ENCODE results near the gene EOMES. TPM values are rescaled to one million over a fixed set of nuclear protein-coding genes. Genes with fewer than 3 reads are reported as not detected.

Gene EOMES
- total and polyA plus RNA-seq, 7 experiments from 2014 or later = 0.67 to 9.5 (median 1.5) TPM

Other genes starting within 250 kb of the EOMES start
- gene SLC4A7, start 237.9 kb downstream of the EOMES start, total RNA-seq = 10 to 100 TPM; 34.9 to 69.1 (median 41.5) TPM
- 10 to 100 TPM in 1 of 2 donors, 1 to 10 TPM in 1; 9.3 to 10.8 TPM for gene SLC4A7, start 237.9 kb downstream of the EOMES start, polyA plus RNA-seq

Data from naive thymus-derived CD4-positive, alpha-beta T cell (primary cell).